NCI-H510A (cell line): ENCODE data around the gene CCDC70.
"Not testable (repeated sequence)": the region's sequence is repeated elsewhere in the genome, so short reads cannot be mapped to it uniquely, and the experiment has no call there.

Experiments
- DNase-seq: peaks from one replicate; lab custom pipeline; 2025; lab: John Stamatoyannopoulos, UW

CCDC70 gene

DNA sequence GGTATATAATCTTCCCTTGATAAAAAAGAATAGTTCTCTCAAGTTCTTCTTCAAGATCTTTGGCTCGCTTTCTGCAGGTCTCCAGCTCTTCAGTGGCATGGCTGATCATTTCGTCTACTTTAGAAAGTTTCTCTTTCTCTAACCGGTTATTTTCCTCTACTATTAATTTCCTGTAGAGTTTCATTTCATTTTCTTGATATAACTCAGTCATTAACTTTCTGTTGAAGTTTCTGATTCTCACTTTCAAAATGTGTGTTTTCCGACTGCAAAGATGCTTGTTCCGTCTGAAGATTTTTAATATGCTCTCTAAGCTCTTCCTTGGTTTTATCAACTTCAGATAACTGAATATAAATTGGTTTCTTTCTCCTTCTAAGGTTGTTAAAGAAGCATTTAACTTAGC is 47.5 kb downstream of the CCDC70 start:
- DNase-seq = not testable (repeated sequence)

DNA sequence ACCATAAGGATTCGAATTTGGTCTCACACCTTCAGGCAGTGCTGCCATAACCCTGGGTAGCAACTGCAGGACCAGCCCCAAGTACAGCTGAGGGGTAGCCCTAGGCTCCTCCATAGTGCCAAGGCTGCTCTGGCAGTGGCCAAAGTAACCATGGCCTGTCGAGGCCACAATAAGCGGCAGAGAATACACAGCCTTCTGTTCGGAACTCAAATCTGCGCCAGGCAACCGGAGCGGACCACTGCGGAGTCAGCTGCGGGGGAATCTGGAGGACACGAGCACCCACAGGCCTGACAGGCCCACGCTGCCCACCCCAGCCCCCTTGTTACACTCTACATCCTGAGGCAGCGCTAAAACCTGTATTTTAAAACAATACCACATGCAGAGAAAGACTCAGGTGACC is 48.7 kb downstream of the CCDC70 start:
- DNase-seq = no peak

DNA sequence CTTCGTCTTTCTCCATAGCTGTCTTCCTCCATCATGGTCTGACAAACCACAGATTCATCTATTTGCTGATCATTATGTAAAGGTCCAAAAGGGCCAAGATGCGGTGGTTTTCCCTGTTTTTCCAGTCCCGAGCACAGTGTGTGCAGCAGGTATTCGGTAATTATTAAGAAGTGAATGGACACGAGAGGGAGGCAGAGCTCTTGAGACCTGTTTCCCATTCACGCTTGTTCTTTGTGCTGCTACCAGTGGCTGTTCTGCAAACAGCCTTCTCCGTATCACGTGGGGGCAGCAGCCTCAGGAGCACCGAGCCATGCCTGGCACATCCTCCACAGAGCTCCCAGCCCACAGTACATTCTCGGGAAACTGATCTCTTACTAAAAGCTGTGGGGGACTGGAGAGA is 50.3 kb downstream of the CCDC70 start:
- no peak for DNase-seq

DNA sequence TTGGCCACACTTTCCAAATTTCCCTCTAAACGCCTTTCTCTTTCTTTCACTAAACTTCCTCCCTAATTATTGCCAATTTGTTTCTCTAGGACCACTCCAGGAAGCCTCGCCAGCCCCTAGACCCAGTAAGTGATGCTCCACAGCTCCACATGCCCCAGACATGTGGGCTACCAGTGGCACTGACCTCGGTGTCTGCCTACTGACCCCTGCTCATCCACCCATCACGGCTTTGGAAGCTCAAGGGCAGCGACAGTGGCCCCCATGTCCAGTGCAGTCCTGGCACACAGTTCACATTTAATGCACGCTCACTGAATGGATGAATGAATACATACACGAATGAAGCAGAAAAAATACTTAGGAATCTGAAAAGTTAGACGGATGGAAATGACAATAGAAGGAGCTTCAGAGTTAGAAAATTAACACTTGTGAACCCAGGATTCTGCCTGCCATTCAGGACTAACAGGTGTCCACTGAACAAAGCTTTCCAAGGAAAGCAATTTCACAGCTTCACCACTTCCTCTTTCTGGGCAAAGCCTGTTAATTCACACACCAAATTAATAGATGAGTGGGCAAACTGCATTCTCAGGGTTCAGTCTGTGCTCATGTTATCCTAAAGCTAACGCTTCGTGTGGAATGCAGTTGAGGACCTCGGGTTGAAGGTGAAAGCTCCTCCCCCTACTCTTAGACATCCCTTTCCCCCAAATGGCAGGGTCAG is 50.9 kb downstream of the CCDC70 start:
- no peak for DNase-seq

DNA sequence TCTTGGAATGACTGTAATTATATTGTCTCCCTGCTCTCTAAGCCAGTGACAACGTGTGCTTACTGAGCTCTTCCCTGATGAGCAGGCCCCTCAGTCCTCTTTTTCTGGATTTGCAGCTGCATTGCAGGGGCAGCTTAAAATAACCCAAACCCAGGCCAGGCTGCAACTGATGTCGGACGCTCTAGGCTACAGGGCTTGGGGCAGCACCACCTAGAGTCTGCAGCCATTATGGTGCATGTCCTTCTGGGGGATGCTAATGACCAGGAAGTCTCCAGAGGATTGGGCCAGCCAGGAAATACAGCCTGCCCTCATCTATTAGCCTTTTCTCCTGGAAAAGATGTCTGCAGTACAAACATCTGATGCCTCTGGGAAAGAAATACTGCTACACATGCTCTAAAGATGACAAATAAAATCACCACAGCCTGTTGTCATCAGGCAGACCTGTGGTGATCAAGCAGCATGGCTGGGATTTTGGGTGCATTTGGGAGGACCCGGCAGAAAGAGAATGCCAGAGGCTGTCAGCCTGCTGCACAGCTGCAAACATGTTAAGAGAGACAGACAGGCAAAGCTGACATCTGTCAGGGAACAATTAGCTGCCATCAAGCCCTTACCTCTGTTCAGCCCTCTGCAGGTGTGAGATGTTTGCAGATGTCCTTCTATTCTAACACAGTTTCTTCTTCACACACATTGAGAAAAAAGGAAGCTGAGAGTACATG is 51.8 kb downstream of the CCDC70 start:
- no peak for DNase-seq

DNA sequence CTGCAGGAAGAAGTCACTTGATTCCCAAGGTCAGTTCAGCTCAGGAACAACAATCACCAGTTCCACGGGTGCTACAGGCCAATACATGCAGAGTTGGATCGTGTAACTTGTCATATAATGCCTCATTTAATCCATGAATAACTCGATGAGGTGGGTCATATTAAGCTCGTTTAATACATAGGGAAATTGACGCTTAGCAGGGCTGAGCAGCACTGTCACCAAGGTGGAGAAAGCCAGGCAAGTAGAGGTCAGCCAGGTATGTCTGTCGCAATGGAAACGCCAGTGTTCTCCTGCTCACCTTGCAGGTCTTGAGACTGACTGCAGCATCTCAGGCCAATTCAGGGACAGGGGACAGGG is 52.3 kb downstream of the CCDC70 start:
- DNase-seq = no peak
